WI38 (cell line): Measurements from ENCODE around the gene ZSCAN5B.
"Not testable (repeated sequence)": the region's sequence is repeated elsewhere in the genome, so short reads cannot be mapped to it uniquely, and the experiment has no call there.

Source experiments
- H3K4me3 ChIP-seq: 2 replicates; pipeline ENCODE4 v1.5.1; 2011; ENCODE audit warnings: low read depth, mild to moderate bottlenecking, control low read depth, low read length
- CTCF ChIP-seq: IDR thresholded peaks from 2 replicates; pipeline ENCODE4 v1.5.1; 2012; ENCODE audit warnings: low read depth, mild to moderate bottlenecking, control low read depth, low read length

The ZSCAN5B gene

DNA sequence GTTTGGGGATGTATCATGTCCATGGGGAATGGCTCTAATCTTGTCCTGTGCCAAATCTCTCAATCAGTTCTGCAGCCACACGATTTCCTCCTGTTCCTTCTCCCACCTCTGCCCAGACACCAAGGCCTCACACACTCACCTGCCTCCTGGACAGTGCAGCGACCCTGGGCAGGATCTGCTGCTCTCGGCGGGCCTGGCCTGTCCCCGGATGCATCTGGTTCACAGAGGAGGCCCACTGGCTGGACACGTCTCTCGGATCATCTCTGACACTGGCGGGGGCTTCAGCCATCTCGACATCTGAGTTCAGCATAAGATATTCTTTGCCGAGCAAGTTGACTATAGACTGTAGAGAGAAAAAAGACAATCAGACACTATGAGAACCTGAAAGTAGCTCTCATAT lies 5.9 kb downstream of the ZSCAN5B start:
- no peak for TF ChIP-seq CTCF
- no peak overlapping the region for H3K4me3 ChIP-seq

DNA sequence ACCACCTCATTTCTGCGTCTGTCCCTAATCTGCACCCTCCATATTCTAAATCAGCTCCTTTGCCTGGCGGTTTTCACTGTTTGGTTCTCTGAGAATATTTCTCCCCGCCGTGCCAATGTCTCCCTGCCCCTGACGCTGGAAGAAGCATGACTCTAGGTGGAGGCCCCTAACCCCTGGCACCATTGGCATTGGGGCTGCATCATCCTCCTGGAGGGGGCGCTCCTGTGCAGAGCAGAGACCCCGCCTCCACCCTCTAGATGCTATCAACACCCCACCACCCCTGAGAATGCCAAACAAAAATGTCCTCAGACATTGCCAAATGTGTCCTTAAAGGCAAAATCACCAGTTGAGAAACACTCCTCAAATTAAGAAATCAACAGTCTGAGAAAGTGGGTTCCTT lies 6.5 kb downstream of the ZSCAN5B start:
- TF ChIP-seq CTCF: no peak

DNA sequence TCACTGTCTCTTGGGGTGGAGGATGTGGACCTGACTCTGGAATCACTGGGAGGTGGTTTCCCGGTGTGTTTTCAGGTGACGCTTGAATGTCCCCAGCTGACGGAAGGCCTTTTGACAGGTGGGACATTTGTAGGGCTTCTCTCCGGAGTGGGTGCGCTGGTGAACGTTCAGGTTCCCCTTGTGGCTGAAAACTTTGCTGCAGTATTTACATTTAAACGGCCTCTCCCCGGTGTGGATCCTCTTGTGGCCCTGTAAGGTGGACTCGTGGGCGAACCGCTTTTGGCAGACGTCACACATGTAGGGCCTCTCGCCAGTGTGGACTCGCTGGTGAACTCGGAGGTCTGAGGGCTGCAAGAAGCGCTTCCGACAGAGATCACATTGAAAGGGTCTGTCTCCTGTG lies 7.8 kb downstream of the ZSCAN5B start:
- H3K4me3 ChIP-seq: no peak overlapping the region
- no peak for TF ChIP-seq CTCF

More for the DNA sequence above, 6.5 kb downstream of the ZSCAN5B start:
- H3K4me3 ChIP-seq: no peak overlapping the region

- TF ChIP-seq CTCF: no peak
- H3K4me3 ChIP-seq: no peak overlapping the region
These were observed 19.9 kb downstream of the ZSCAN5B start for GRCh38 chr19:56177564-56178243.

- H3K4me3 ChIP-seq: no peak overlapping the region
- TF ChIP-seq CTCF: no peak
These were observed 20.7 kb downstream of the ZSCAN5B start for GRCh38 chr19:56176881-56177280.

DNA sequence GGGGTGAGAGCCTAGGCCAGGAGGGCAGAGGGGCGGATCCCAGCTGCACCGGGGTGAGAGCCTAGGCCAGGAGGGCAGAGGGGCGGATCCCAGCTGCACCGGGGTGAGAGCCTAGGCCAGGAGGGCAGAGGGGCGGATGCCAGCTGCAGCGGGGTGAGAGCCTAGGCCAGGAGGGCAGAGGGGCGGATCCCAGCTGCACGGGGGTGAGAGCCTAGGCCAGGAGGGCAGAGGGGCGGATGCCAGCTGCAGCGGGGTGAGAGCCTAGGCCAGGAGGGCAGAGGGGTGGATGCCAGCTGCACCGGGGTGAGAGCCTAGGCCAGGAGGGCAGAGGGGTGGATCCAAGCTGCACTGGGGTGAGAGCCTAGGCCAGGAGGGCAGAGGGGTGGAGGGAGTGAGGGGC lies 21.3 kb downstream of the ZSCAN5B start:
- not testable (repeated sequence) for H3K4me3 ChIP-seq

DNA sequence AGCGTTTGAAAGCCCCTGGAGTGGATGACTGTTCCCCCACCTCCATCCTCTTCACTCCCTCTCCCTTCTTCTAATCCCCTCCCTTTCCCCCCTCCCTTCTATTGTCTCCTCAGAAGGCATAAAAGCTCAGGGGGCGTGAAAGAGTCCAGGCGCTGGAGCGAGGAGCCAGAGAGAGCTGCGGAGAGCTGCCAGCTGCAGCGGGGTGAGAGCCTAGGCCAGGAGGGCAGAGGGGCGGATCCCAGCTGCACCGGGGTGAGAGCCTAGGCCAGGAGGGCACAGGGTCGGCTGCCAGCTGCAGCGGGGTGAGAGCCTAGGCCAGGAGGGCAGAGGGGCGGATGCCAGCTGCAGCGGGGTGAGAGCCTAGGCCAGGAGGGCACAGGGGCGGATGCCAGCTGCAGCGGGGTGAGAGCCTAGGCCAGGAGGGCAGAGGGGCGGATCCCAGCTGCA lies 21.7 kb downstream of the ZSCAN5B start, which contains the start of gene GALP:
Gene GALP (plus strand): TSS at position 148 of the 447 bp plus-strand sequence. CDS start 1,101 bp downstream, outside the sequence.
- not testable (repeated sequence) for H3K4me3 ChIP-seq

GRCh38 chr19:56174550-56174949 lies 23.0 kb downstream of the ZSCAN5B start:
- H3K4me3 ChIP-seq: no peak overlapping the region
- TF ChIP-seq CTCF: no peak
